ENCODE data around the gene LRRC36. TPM values are rescaled to one million over a fixed set of nuclear protein-coding genes. Genes with fewer than 3 reads are reported as not detected.

Gene LRRC36
- total RNA-seq, 1 experiment from 2014 or later, result not detected

GRCh38 chr16:67388591-67388990 lies 62.0 kb downstream of the LRRC36 start:
- ATAC-seq (no peak), DNase-seq (ENCODE audit: low read depth, low spot score) (no peak)
- Histone ChIP-seq H3K9me3 (ENCODE audit: control insufficient read depth in 1 of 2, insufficient read depth in 1 of 2, low read depth in 1 of 2, low read length in 2 of 2) (no peaks in the 10 kb centered on the region), H3K4me3 (replicated peaks in 1 of 2; ENCODE audit: low read depth in 1 of 2, low read length in 2 of 2) (no peak overlapping the region), H3K79me2 (ENCODE audit: insufficient read depth, low read length) (no peaks in the 10 kb centered on the region), H3K9me2 (ENCODE audit: insufficient read depth) (no peaks in the 10 kb centered on the region), H3K4me1 (ENCODE audit: control insufficient read depth in 1 of 2, insufficient read depth in 2 of 2, low read length in 2 of 2) (no peaks in the 10 kb centered on the region), H3K36me3 (ENCODE audit: control insufficient read depth in 1 of 2, insufficient read depth in 2 of 2, low read length in 2 of 2) (no peaks in the 10 kb centered on the region), H4K20me1 (ENCODE audit: insufficient read depth) (no peaks in the 10 kb centered on the region), H3K9ac (ENCODE audit: low read length) (no peak overlapping the region), H3K4me2 (ENCODE audit: low read length) (no peak overlapping the region), H3K27me3 (ENCODE audit: insufficient read depth, low read length) (no peaks in the 10 kb centered on the region), H2AFZ (ENCODE audit: low read depth, low read length, poor library complexity, severe bottlenecking) (no peak overlapping the region), H3K27ac (ENCODE audit: low read depth, low read length) (no peak overlapping the region)
- no TSS peak for BruUV-seq (replicated peaks)
- POLR2A ChIA-PET, result no interaction called here
- RAD21 ChIA-PET (ENCODE audit: low non-redundant PET in 1 of 2, low total read pairs in 2 of 2, uncharacterized antibody in 2 of 2, unreplicated experiment in 2 of 2), result no interaction called here
- TF ChIP-seq TCF7L2 (IDR thresholded peaks at IDR 0.05; ENCODE audit: borderline replicate concordance, extremely low read depth, insufficient read depth, insufficient read length) (no peak), POLR2A (IDR thresholded peaks at IDR 0.05; ENCODE audit: borderline replicate concordance, extremely low read depth, insufficient read depth, insufficient read length) (no peak), YY1 (IDR thresholded peaks at IDR 0.05; ENCODE audit: extremely low read depth, insufficient replicate concordance, low read depth, low read length) (no peak), EZH2phosphoT487 (IDR thresholded peaks at IDR 0.05; ENCODE audit: borderline replicate concordance) (no peak), ZFX (IDR thresholded peaks at IDR 0.05) (no peak), CBX3 (IDR thresholded peaks at IDR 0.05; ENCODE audit: low read depth) (no peak)
- CTCF ChIA-PET, result no interaction called here
- intact Hi-C loops (cut with micrococcal nuclease), result no loop called here

GRCh38 chr16:67389911-67390815 lies 63.5 kb downstream of the LRRC36 start:
- no peaks in the 10 kb centered on the region for H3K36me3 ChIP-seq (ENCODE audit: control insufficient read depth in 1 of 2, insufficient read depth in 2 of 2, low read length in 2 of 2)
- H3K4me3 ChIP-seq (replicated peaks in 1 of 2; ENCODE audit: low read depth in 1 of 2, low read length in 2 of 2), result no peak overlapping the region
- no peaks in the 10 kb centered on the region for H4K20me1 ChIP-seq (ENCODE audit: insufficient read depth)
- H3K9me3 ChIP-seq (ENCODE audit: control insufficient read depth in 1 of 2, insufficient read depth in 1 of 2, low read depth in 1 of 2, low read length in 2 of 2), result no peaks in the 10 kb centered on the region
- H3K27me3 ChIP-seq (ENCODE audit: insufficient read depth, low read length), result no peaks in the 10 kb centered on the region
- ATAC-seq (no peak), DNase-seq (ENCODE audit: low read depth, low spot score) (no peak)
- ChIA-PET RAD21 (ENCODE audit: low non-redundant PET in 1 of 2, low total read pairs in 2 of 2, uncharacterized antibody in 2 of 2, unreplicated experiment in 2 of 2) (no interaction called here), CTCF (no interaction called here), POLR2A (no interaction called here)
- no peak overlapping the region for H3K27ac ChIP-seq (ENCODE audit: low read depth, low read length)
- H3K4me2 ChIP-seq (ENCODE audit: low read length), result no peak overlapping the region
- BruUV-seq (replicated peaks), result no TSS peak
- no peaks in the 10 kb centered on the region for H3K9me2 ChIP-seq (ENCODE audit: insufficient read depth)
- no peaks in the 10 kb centered on the region; a peak in 1 of 4 replicates for H3K4me1 ChIP-seq (ENCODE audit: control insufficient read depth in 1 of 2, insufficient read depth in 2 of 2, low read length in 2 of 2)
- no peak overlapping the region for H3K9ac ChIP-seq (ENCODE audit: low read length)
- no peak overlapping the region for H2AFZ ChIP-seq (ENCODE audit: low read depth, low read length, poor library complexity, severe bottlenecking)
- TF ChIP-seq CBX3 (IDR thresholded peaks at IDR 0.05; ENCODE audit: low read depth), result no peak
- TF ChIP-seq RAD21 (IDR thresholded peaks at IDR 0.05; ENCODE audit: low read depth), result no peak
- TF ChIP-seq POLR2A (IDR thresholded peaks at IDR 0.05; ENCODE audit: borderline replicate concordance, extremely low read depth, insufficient read depth, insufficient read length), result no peak
- TF ChIP-seq SIN3A (IDR thresholded peaks at IDR 0.05; ENCODE audit: low read depth), result no peak
- H3K79me2 ChIP-seq (ENCODE audit: insufficient read depth, low read length), result no peaks in the 10 kb centered on the region
- intact Hi-C loops (cut with micrococcal nuclease), result no loop called here
